GM12878 (cell line): ENCODE measurements around the gene OR2S2. TPM values are rescaled to one million over a fixed set of nuclear protein-coding genes. Genes with fewer than 3 reads are reported as not detected.

Experiments
- ATAC-seq: fragments of 200-7000 bp; cut with Tn5 transposase; 3 replicates; pipeline ENCODE4 v1.9.1; 2020; ENCODE audit warnings: mild to moderate bottlenecking, moderate library complexity
- BruUV-seq: library from RNA; stranded (reverse); fragments of 400-500 nt; replicated peaks from 2 replicates; lab custom pipeline; 2021; lab: Mats Ljungman, UMichigan
- CTCF ChIA-PET: fragments of 300-600 bp; sonication (Branson Sonifier 250); formaldehyde crosslinking; extraction: SDS; loops from one replicate; lab custom pipeline; 2021; ENCODE audit warnings: inconsistent platforms; lab: Yijun Ruan, JAX
- POLR2A ChIA-PET: fragments of 350-600 bp; formaldehyde crosslinking; extraction: SDS; loops from one replicate; lab custom pipeline; 2021; ENCODE audit warnings: inconsistent platforms; lab: Charles Lee
- RAD21 ChIA-PET: fragments of 300-600 bp; sonication (Branson Sonifier 250); formaldehyde crosslinking; loops from one replicate; lab custom pipeline; 2023; ENCODE audit warnings: antibody characterized with exemption; ENCODE audit not compliant: unreplicated experiment; lab: Charles Lee
- SMC1A ChIA-PET: fragments of 300-600 bp; sonication (Branson Sonifier 250); formaldehyde crosslinking; loops from one replicate; lab custom pipeline; 2023; ENCODE audit not compliant: unreplicated experiment, uncharacterized antibody; lab: Charles Lee
- DNase-seq: peaks from one replicate; pipeline ENCODE4 v3.0.0-alpha.2; 2011; ENCODE audit warnings: low read depth, low spot score
- FAIRE-seq: peaks from 3 replicates; lab custom pipeline; 2011; peaks lifted over from hg19 to GRCh38; lab: Jason Lieb, UNC
- H2AFZ ChIP-seq: 2 replicates; pipeline ENCODE4 v1.6.0; 2011; ENCODE audit warnings: low read depth, low read length, control low read depth; ENCODE audit not compliant: control insufficient read depth
- H3K27ac ChIP-seq: 2 replicates; pipeline ENCODE4 v1.5.1; 2011; ENCODE audit warnings: control low read depth; ENCODE audit not compliant: control insufficient read depth, insufficient read depth
- H3K27me3 ChIP-seq, 2 experiments: replicated peaks in 1 of 2; 2 replicates each; pipeline versions ENCODE4 v1.6.0 to v1.6.1; 2011; ENCODE audit warnings: low read length in 1 of 2; ENCODE audit not compliant: control insufficient read depth in 2 of 2, insufficient read depth in 2 of 2
- H3K36me3 ChIP-seq, 2 experiments: 2 replicates each; pipeline ENCODE4 v1.5.1; 2011; ENCODE audit warnings: low read length in 1 of 2; ENCODE audit not compliant: control insufficient read depth in 2 of 2, insufficient read depth in 2 of 2
- H3K4me1 ChIP-seq: 2 replicates; pipeline ENCODE4 v1.6.1; 2011; ENCODE audit warnings: mild to moderate bottlenecking, low read length, moderate library complexity, mixed read lengths; ENCODE audit not compliant: control insufficient read depth, insufficient read depth
- H3K4me2 ChIP-seq: 2 replicates; pipeline ENCODE4 v1.6.0; 2011; ENCODE audit warnings: control low read depth; ENCODE audit not compliant: control insufficient read depth, insufficient read depth
- H3K4me3 ChIP-seq: fragments of 200-600 bp; sonication (generic); 2 replicates; pipeline ENCODE4 v1.5.1; 2016
- H3K79me2 ChIP-seq: 2 replicates; pipeline ENCODE4 v1.6.0; 2011; ENCODE audit warnings: low read length; ENCODE audit not compliant: control insufficient read depth, insufficient read depth
- H3K9ac ChIP-seq: 2 replicates; pipeline ENCODE4 v1.8.0; 2011; ENCODE audit warnings: low read length, control low read depth, mixed read lengths; ENCODE audit not compliant: control insufficient read depth, insufficient read depth
- H3K9me3 ChIP-seq: replicated peaks from 3 replicates; pipeline ENCODE4 v1.5.1; 2011; ENCODE audit warnings: mild to moderate bottlenecking, low read length; ENCODE audit not compliant: control insufficient read depth, insufficient read depth
- H4K20me1 ChIP-seq: 2 replicates; pipeline ENCODE4 v1.6.0; 2011; ENCODE audit not compliant: control insufficient read depth, insufficient read depth
- EED ChIP-seq: sonication (generic); IDR thresholded peaks from 2 replicates; pipeline ENCODE4 v1.6.1; 2016; ENCODE audit warnings: antibody characterized with exemption, low read depth
- HDAC2 ChIP-seq: fragments of 200-600 bp; sonication (generic); IDR thresholded peaks from 2 replicates; pipeline ENCODE4 v1.6.1; 2017
- KLF5 ChIP-seq: fragments of 450-650 bp; IDR thresholded peaks from 2 replicates; pipeline ENCODE4 v1.6.1; 2014; ENCODE audit warnings: mild to moderate bottlenecking; ENCODE audit not compliant: partially characterized antibody
- MTA3 ChIP-seq: IDR thresholded peaks from 2 replicates; pipeline ENCODE4 v1.6.1; 2012; ENCODE audit warnings: low read length, inconsistent platforms, borderline replicate concordance
- NFXL1 ChIP-seq: fragments of 450-650 bp; IDR thresholded peaks from 2 replicates; pipeline ENCODE4 v1.6.1; 2017; ENCODE audit warnings: antibody characterized with exemption, mild to moderate bottlenecking, borderline replicate concordance
- NR2C1 ChIP-seq: fragments of 450-650 bp; IDR thresholded peaks from 2 replicates; pipeline ENCODE4 v1.6.1; 2017; ENCODE audit warnings: antibody characterized with exemption, mild to moderate bottlenecking, moderate library complexity
- TARDBP ChIP-seq: IDR thresholded peaks from 2 replicates; pipeline ENCODE4 v1.6.1; 2016; ENCODE audit warnings: borderline replicate concordance
- TCF3 ChIP-seq: IDR thresholded peaks from 2 replicates; pipeline ENCODE4 v1.6.1; 2012; ENCODE audit warnings: low read depth, mild to moderate bottlenecking, low read length, borderline replicate concordance; ENCODE audit not compliant: insufficient read depth
- ZNF24 ChIP-seq: fragments of 450-650 bp; IDR thresholded peaks from 2 replicates; pipeline ENCODE4 v1.6.1; 2017; ENCODE audit warnings: antibody characterized with exemption, mild to moderate bottlenecking
- WGBS: methylation state at CpG from one replicate; pipeline ENCODE4 v1.1.6; 2016; ENCODE audit warnings: low lambda C conversion rate; ENCODE audit not compliant: insufficient replicate concordance, insufficient coverage; ENCODE audit errors: missing lambda C conversion rate; 5-methylcytosine and 5-hydroxymethylcytosine counted together
- in situ Hi-C: fragments of 300-500 bp; cut with MboI; formaldehyde crosslinking; loops from 9 replicates; pipeline ENCODE4 v1.14.3; 2018; ENCODE audit warnings: mixed read lengths
- intact Hi-C: fragments of 100-400 bp; cut with micrococcal nuclease; formaldehyde crosslinking; loops from one replicate; pipeline ENCODE4 v1.14.2; 2022; ENCODE audit not compliant: unreplicated experiment
- polyA plus RNA-seq, 11 experiments: library from polyadenylated mRNA; depleted of rRNA in 4 of 11; unstranded in 6 of 11; stranded (reverse) in 5 of 11; fragments of >200 nt; fragmentation: Nextera tagmentation in 4 of 11; fragmentation: Illumina TruSeq in 1 of 11; extraction: Ambion mirVana in 4 of 11; extraction: Trizol in 1 of 11; gene quantifications; 1 replicate in 1 of 11; 2 replicates in 10 of 11; pipeline versions ENCODE4 v1.2.1 to v1.2.3, GENCODE V29; 2011 to 2016; ENCODE audit warnings: inconsistent platforms in 2 of 11, missing spikeins in 2 of 11, low read depth in 1 of 11
- total RNA-seq, 4 experiments: library from RNA; depleted of rRNA in 3 of 4; stranded (reverse); fragments of >200 nt in 3 of 4; fragmentation: Illumina TruSeq in 1 of 4; extraction: Trizol in 1 of 4; gene quantifications; 2 replicates each; pipeline versions ENCODE4 v1.2.1 to v1.2.3, GENCODE V29; 2013 to 2021

Gene OR2S2
- total and polyA plus RNA-seq, 10 of the 15 experiments (the other 5 are each of a cell fraction or from before 2014, with no cell fraction given) = not detected

DNA sequence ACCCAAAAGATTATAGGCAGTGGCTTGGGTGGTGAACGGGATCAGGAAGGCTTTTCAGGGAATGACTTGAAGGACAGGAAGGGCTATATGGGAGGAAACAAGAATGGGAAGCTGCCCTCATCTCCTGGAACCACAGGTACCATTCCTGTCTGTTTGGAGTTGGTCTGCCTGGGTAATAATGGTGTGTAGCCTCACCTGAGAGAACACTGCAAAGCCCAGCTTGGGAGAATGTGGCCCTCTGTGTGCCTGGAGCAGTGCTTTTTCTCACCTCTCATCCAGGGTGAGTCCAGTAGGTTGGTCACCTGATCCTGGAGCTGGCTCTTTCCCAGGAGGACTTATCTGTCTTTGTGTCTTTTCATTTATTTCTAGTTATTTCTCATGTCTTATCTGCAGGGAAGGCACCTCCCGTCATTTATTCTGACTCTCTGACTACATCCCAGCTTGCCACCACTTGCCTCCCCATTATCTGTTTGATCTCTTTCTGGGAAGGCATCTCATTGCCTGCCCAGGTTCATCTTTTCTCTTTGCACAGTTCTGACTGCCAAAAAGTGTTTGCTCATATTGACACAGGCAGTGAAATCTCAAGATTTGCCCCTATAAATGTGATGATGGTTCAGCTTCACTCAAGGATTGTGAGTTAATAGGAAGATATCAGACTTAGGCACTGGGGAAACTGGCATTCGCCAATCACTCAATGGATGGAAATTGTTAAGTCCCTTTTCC lies 22.5 kb upstream of the OR2S2 start:
- DNase-seq (no peak), FAIRE-seq (no peak), ATAC-seq (no peak)
- ChIA-PET SMC1A (no interaction called here), CTCF (interaction anchor here (1.0 kb wide), 1 partner anchor 26 kb away, joined by 3 read pairs; no protein-coding TSS in a partner anchor), RAD21 (no interaction called here), POLR2A (no interaction called here)
- Histone ChIP-seq H3K36me3 (no peaks in the 10 kb centered on the region), H3K4me3 (no peak overlapping the region), H3K4me2 (no peak overlapping the region), H3K27ac (no peak overlapping the region), H3K4me1 (0 out of 2 replicates have a peak, but pooled peaks cover 4% of the 10 kb centered on the region), H4K20me1 (no peaks in the 10 kb centered on the region), H3K79me2 (no peaks in the 10 kb centered on the region), H3K9me3 (peaks cover 4% of the 10 kb centered on the region; the same call in 2 of the 3 replicates), H2AFZ (no peak overlapping the region), H3K9ac (no peak overlapping the region), H3K27me3 (peaks cover 0 to 1% of the 10 kb centered on the region in 2 experiments; a peak in 1 of 4 replicates)
- in situ Hi-C loops = no loop called here
- intact Hi-C loops = no loop called here
- BruUV-seq = no TSS peak
- TF ChIP-seq HDAC2 = no peak
- TF ChIP-seq KLF5 = no peak
- TF ChIP-seq TARDBP = no peak
- no peak for TF ChIP-seq ZNF24
- TF ChIP-seq EED = no peak
- TF ChIP-seq NFXL1 = no peak
- TF ChIP-seq TCF3 = no peak
- TF ChIP-seq MTA3 = no peak
- no peak for TF ChIP-seq NR2C1
- 37% methylated on average over 3 of the region's 3 CpGs for WGBS
